Ascending aorta (tissue), 2 donors: ENCODE measurements around the gene ANGPTL1. TPM values are rescaled to one million over a fixed set of nuclear protein-coding genes. Genes with fewer than 3 reads are reported as not detected.

Experiments
- DNase-seq, 2 donors: peaks; one replicate each; pipeline ENCODE4 v3.0.0-alpha.2; 2019; ENCODE audit warnings: low spot score in 2 of 2
- H3K27ac ChIP-seq, 2 donors: fragments of 200-600 bp; sonication (generic); one replicate each; pipeline ENCODE4 v1.5.1; 2016 to 2017; ENCODE audit warnings: mild to moderate bottlenecking in 1 of 2
- H3K27me3 ChIP-seq: fragments of 200-600 bp; sonication (generic); one replicate; pipeline ENCODE4 v1.5.1; 2017
- H3K36me3 ChIP-seq, 2 donors: fragments of 200-600 bp; sonication (generic); one replicate each; pipeline ENCODE4 v1.5.1; 2016
- H3K4me1 ChIP-seq, 2 donors: fragments of 200-600 bp; sonication (generic); one replicate each; pipeline ENCODE4 v1.5.1; 2016 to 2017; ENCODE audit warnings: mild to moderate bottlenecking in 1 of 2
- H3K4me3 ChIP-seq, 2 donors: fragments of 200-600 bp; sonication (generic); one replicate each; pipeline ENCODE4 v1.5.1; 2016 to 2017; ENCODE audit warnings: mild to moderate bottlenecking in 1 of 2
- H3K9me3 ChIP-seq, 2 donors: fragments of 200-600 bp; sonication (generic); one replicate each; pipeline ENCODE4 v1.5.1; 2016
- intact Hi-C: fragments of 100-400 bp; cut with DNase I; formaldehyde crosslinking; loops from one replicate; pipeline ENCODE4 v1.15.1; 2023
- total RNA-seq: library from RNA; depleted of rRNA; stranded (reverse); fragments of >200 nt; gene quantifications from one replicate; pipeline ENCODE4 v1.1.0, GENCODE V29; 2016
- TF ChIP-seq, protein P1 (sequence below), 3 experiments: fragments of 200-600 bp in 2 of 3; fragments of 450-650 bp in 1 of 3; sonication (generic) in 2 of 3; IDR thresholded peaks; one replicate each; pipeline ENCODE4 v1.5.1; 2016 to 2019; ENCODE audit warnings: antibody characterized with exemption in 3 of 3, mild to moderate bottlenecking in 1 of 3, moderate library complexity in 1 of 3

ANGPTL1 gene
- total RNA-seq, 1 donor from 2014 or later: 30.8 TPM

DNA sequence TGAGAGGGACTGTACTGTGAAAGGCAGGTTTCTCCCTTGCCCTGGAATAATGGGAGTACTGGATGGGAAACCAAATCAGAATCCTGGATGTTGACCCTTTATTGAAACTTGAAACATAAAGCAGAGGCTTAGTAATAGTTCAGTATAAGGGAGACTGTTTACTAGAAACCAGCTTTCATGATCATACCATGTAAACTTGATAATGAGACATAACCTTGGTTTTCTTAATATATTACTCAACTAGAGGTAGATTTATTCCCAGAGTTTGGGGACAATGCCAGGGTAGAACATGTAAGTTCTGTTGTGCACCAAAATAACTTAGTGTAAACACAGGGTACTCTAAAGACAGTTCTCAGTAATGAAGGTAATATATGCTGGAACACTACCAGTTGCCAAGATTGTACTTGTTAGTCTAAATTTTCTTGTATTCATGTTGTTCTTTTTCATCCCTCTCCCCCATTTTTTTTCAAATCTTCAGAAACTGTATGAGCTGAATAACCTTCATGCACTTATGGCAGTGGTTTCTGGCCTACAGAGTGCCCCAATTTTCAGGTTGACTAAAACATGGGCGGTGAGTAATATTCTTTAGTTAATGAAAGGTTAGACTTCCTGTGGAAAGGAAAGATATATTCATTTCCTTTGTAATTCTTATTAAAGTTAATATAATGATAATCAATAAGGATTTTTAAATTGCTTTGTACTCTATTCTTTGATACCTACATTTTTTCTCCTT, 49.6 kb downstream of the ANGPTL1 start:
- intact Hi-C loops: no loop called here
- H3K36me3 ChIP-seq: no peaks in the 10 kb centered on the region
- no peaks in the 10 kb centered on the region for H3K9me3 ChIP-seq
- no peaks in the 10 kb centered on the region for H3K27me3 ChIP-seq
- TF ChIP-seq, protein P1, sequence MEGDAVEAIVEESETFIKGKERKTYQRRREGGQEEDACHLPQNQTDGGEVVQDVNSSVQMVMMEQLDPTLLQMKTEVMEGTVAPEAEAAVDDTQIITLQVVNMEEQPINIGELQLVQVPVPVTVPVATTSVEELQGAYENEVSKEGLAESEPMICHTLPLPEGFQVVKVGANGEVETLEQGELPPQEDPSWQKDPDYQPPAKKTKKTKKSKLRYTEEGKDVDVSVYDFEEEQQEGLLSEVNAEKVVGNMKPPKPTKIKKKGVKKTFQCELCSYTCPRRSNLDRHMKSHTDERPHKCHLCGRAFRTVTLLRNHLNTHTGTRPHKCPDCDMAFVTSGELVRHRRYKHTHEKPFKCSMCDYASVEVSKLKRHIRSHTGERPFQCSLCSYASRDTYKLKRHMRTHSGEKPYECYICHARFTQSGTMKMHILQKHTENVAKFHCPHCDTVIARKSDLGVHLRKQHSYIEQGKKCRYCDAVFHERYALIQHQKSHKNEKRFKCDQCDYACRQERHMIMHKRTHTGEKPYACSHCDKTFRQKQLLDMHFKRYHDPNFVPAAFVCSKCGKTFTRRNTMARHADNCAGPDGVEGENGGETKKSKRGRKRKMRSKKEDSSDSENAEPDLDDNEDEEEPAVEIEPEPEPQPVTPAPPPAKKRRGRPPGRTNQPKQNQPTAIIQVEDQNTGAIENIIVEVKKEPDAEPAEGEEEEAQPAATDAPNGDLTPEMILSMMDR (IDR thresholded peaks at IDR 0.05): no peak
- no peak for DNase-seq
- no peak overlapping the region for H3K4me3 ChIP-seq
- no peak overlapping the region for H3K27ac ChIP-seq
- H3K4me1 ChIP-seq: no peaks in the 10 kb centered on the region

DNA sequence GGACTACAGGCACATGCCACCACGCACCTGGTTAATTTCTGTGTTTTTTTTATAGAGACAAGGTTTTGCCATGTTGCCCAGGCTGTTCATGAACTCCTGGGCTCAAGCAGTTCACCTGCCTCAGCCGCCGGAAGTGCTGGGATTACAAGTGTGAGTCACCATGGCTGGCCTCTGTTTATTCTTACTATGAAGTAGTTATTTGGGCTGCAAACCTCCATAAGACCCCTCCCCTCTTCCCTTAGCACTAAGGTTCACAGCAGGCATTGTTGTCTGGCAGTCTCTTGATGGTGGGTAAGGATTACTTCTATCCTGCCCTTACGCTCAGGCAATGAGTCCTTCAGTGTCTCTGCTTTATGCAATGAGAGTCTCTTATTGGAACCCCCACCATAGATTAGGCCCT, 51.8 kb downstream of the ANGPTL1 start:
- Histone ChIP-seq H3K27me3 (no peaks in the 10 kb centered on the region), H3K4me1 (no peaks in the 10 kb centered on the region), H3K27ac (no peak overlapping the region), H3K4me3 (no peak overlapping the region), H3K36me3 (no peaks in the 10 kb centered on the region), H3K9me3 (no peaks in the 10 kb centered on the region)
- TF ChIP-seq, protein P1 (IDR thresholded peaks at IDR 0.05): no peak
- intact Hi-C loops: no loop called here
- DNase-seq: no peak

- no peak for DNase-seq
- intact Hi-C loops: no loop called here
Measured at GRCh38 chr1:178818416-178818815, 52.5 kb downstream of the ANGPTL1 start.

GRCh38 chr1:178810585-178810984, 60.3 kb downstream of the ANGPTL1 start:
- no peak overlapping the region for H3K27ac ChIP-seq
- intact Hi-C loops: no loop called here
- H3K36me3 ChIP-seq: no peaks in the 10 kb centered on the region
- no peak overlapping the region for H3K4me3 ChIP-seq
- no peak for DNase-seq
- no peaks in the 10 kb centered on the region for H3K4me1 ChIP-seq
- TF ChIP-seq, protein P1 (IDR thresholded peaks at IDR 0.05): no peak
- no peaks in the 10 kb centered on the region for H3K27me3 ChIP-seq
- H3K9me3 ChIP-seq: no peaks in the 10 kb centered on the region

More at GRCh38 chr1:178818416-178818815, 52.5 kb downstream of the ANGPTL1 start:
- Histone ChIP-seq H3K27ac (no peak overlapping the region), H3K27me3 (no peaks in the 10 kb centered on the region), H3K4me1 (no peaks in the 10 kb centered on the region), H3K36me3 (no peaks in the 10 kb centered on the region), H3K9me3 (no peaks in the 10 kb centered on the region), H3K4me3 (no peak overlapping the region)
- TF ChIP-seq, protein P1 (IDR thresholded peaks at IDR 0.05): no peak

DNA sequence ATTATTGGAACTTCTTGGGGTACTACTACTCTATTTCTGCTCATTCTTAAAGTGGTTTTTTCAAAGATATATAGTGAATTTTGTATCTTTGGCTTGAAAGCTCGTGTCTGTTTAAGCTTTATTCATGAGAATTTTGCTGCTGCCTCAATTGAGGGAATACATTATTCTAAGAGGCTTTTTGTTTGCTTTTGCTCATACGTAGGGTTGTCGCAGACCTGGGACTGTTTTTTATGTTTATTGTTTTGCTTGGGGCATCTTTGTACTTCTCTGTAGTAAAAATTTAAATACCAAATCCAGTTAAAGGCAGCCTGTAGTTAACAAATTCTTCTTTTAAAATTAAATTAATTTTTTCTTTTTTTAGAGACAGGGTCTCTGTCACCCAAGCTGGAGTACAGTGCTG, 62.3 kb downstream of the ANGPTL1 start:
- no peak for DNase-seq
- no peaks in the 10 kb centered on the region for H3K27me3 ChIP-seq
- no peak overlapping the region for H3K27ac ChIP-seq
- no peaks in the 10 kb centered on the region for H3K9me3 ChIP-seq
- no peaks in the 10 kb centered on the region for H3K4me1 ChIP-seq
- H3K4me3 ChIP-seq: no peak overlapping the region
- no peaks in the 10 kb centered on the region for H3K36me3 ChIP-seq
- TF ChIP-seq, protein P1 (IDR thresholded peaks at IDR 0.05): no peak
- intact Hi-C loops: no loop called here
